H9 (cell line): ENCODE results near the gene NR2F1-AS1. TPM values are rescaled to one million over a fixed set of nuclear protein-coding genes. Genes with fewer than 3 reads are reported as not detected.

ENCODE experiments used
- DNase-seq: peaks from one replicate; pipeline ENCODE4 v3.0.0-alpha.2; 2017
- H2AFZ ChIP-seq: one replicate; pipeline ENCODE4 v1.6.1; 2013; ENCODE audit warnings: mild to moderate bottlenecking, low read length, control low read depth, moderate library complexity
- H2AK5ac ChIP-seq: 2 replicates; pipeline ENCODE4 v1.6.1; 2013; ENCODE audit warnings: low read length, control low read depth, mixed read lengths; ENCODE audit not compliant: insufficient read length
- H2BK120ac ChIP-seq: one replicate; pipeline ENCODE4 v1.6.1; 2013; ENCODE audit warnings: low read depth, mild to moderate bottlenecking, low read length, control low read depth, inconsistent platforms; ENCODE audit not compliant: poor library complexity, severe bottlenecking
- H2BK12ac ChIP-seq: 2 replicates; pipeline ENCODE4 v1.6.1; 2013; ENCODE audit warnings: low read length, control low read depth, mixed read lengths, low read depth; ENCODE audit not compliant: insufficient read length
- H2BK15ac ChIP-seq: 2 replicates; pipeline ENCODE4 v1.6.1; 2013; ENCODE audit warnings: low read depth, low read length, control low read depth
- H2BK20ac ChIP-seq: one replicate; pipeline ENCODE4 v1.6.1; 2013; ENCODE audit warnings: low read depth, mild to moderate bottlenecking, low read length, control low read depth, inconsistent platforms; ENCODE audit not compliant: poor library complexity, severe bottlenecking
- H2BK5ac ChIP-seq: 2 replicates; pipeline ENCODE4 v1.6.1; 2013; ENCODE audit warnings: low read length, control low read depth, mixed read lengths; ENCODE audit not compliant: insufficient read length
- H3K14ac ChIP-seq: 2 replicates; pipeline ENCODE4 v1.6.1; 2013; ENCODE audit warnings: low read length, control low read depth; ENCODE audit not compliant: insufficient read depth
- H3K18ac ChIP-seq: 2 replicates; pipeline ENCODE4 v1.6.1; 2013; ENCODE audit warnings: low read depth, mild to moderate bottlenecking, mixed read lengths, low read length, control low read depth; ENCODE audit not compliant: insufficient read length
- H3K23ac ChIP-seq: 2 replicates; pipeline ENCODE4 v1.6.1; 2013; ENCODE audit warnings: low read length, control low read depth, mixed read lengths, low read depth; ENCODE audit not compliant: insufficient read length
- H3K23me2 ChIP-seq: 2 replicates; pipeline ENCODE4 v1.6.1; 2013; ENCODE audit warnings: low read depth, mild to moderate bottlenecking, mixed read lengths, low read length, control low read depth; ENCODE audit not compliant: insufficient read length, poor library complexity, severe bottlenecking
- H3K27ac ChIP-seq: 2 replicates; pipeline ENCODE4 v1.5.1; 2013; ENCODE audit warnings: low read length, control low read depth, mixed read lengths, low read depth; ENCODE audit not compliant: insufficient read length
- H3K27me3 ChIP-seq: 2 replicates; pipeline ENCODE4 v1.6.1; 2013; ENCODE audit warnings: low read length, control low read depth, inconsistent platforms; ENCODE audit not compliant: insufficient read depth
- H3K4ac ChIP-seq: 2 replicates; pipeline ENCODE4 v1.6.1; 2013; ENCODE audit warnings: low read depth, mild to moderate bottlenecking, control low read depth, inconsistent platforms, low read length, moderate library complexity
- H3K4me1 ChIP-seq: 2 replicates; pipeline ENCODE4 v1.6.1; 2013; ENCODE audit warnings: low read length, control low read depth, inconsistent platforms; ENCODE audit not compliant: insufficient read depth
- H3K4me2 ChIP-seq: 2 replicates; pipeline ENCODE4 v1.6.1; 2013; ENCODE audit warnings: low read length, control low read depth, mixed read lengths; ENCODE audit not compliant: insufficient read length, insufficient read depth
- H3K56ac ChIP-seq: 2 replicates; pipeline ENCODE4 v1.6.1; 2013; ENCODE audit warnings: low read depth, mild to moderate bottlenecking, mixed read lengths, low read length, control low read depth; ENCODE audit not compliant: insufficient read length
- H3K79me1 ChIP-seq: 2 replicates; pipeline ENCODE4 v1.6.1; 2013; ENCODE audit warnings: low read depth, mild to moderate bottlenecking, moderate library complexity, low read length, control low read depth, inconsistent platforms; ENCODE audit not compliant: insufficient read depth, poor library complexity, severe bottlenecking
- H3K79me2 ChIP-seq: 2 replicates; pipeline ENCODE4 v1.6.1; 2013; ENCODE audit warnings: low read length, control low read depth, inconsistent platforms; ENCODE audit not compliant: insufficient read depth
- H3K9ac ChIP-seq: 2 replicates; pipeline ENCODE4 v1.6.1; 2013; ENCODE audit warnings: low read length, control low read depth, mixed read lengths; ENCODE audit not compliant: insufficient read length; ENCODE audit errors: extremely low read depth
- H3K9me3 ChIP-seq: one replicate; pipeline ENCODE4 v1.6.1; 2013; ENCODE audit warnings: low read depth, low read length, inconsistent platforms; ENCODE audit not compliant: control insufficient read depth
- H3T11ph ChIP-seq: one replicate; pipeline ENCODE4 v1.6.1; 2013; ENCODE audit warnings: mild to moderate bottlenecking, low read length, control low read depth, inconsistent platforms
- H4K20me1 ChIP-seq: one replicate; pipeline ENCODE4 v1.6.1; 2013; ENCODE audit not compliant: control insufficient read depth, insufficient read length, insufficient read depth
- H4K5ac ChIP-seq: 2 replicates; pipeline ENCODE4 v1.6.1; 2013; ENCODE audit warnings: low read depth, mild to moderate bottlenecking, mixed read lengths, low read length, control low read depth; ENCODE audit not compliant: insufficient read length
- H4K8ac ChIP-seq: replicated peaks from 2 replicates; pipeline ENCODE4 v1.6.1; 2013; ENCODE audit warnings: low read length, control low read depth, mixed read lengths, low read depth; ENCODE audit not compliant: insufficient read length
- H4K91ac ChIP-seq: 2 replicates; pipeline ENCODE4 v1.6.1; 2013; ENCODE audit warnings: low read depth, mild to moderate bottlenecking, moderate library complexity, mixed read lengths, low read length, control low read depth; ENCODE audit not compliant: insufficient read length
- H3K27ac Mint-ChIP-seq, 3 experiments: 2 replicates in 2 of 3; 3 replicates in 1 of 3; pipeline ENCODE4 v1.8.0; 2020 to 2021; ENCODE audit warnings: mixed read lengths in 3 of 3, mild to moderate bottlenecking in 1 of 3, moderate library complexity in 1 of 3
- H3K27me3 Mint-ChIP-seq: 2 replicates; pipeline ENCODE4 v1.8.0; 2021; ENCODE audit warnings: low read depth, mild to moderate bottlenecking, moderate library complexity, mixed read lengths
- H3K36me3 Mint-ChIP-seq, 3 experiments: 2 replicates in 2 of 3; 3 replicates in 1 of 3; pipeline ENCODE4 v1.8.0; 2020 to 2021; ENCODE audit warnings: low read depth in 3 of 3, mixed read lengths in 3 of 3; ENCODE audit not compliant: insufficient read depth in 1 of 3
- H3K4me1 Mint-ChIP-seq, 2 experiments: 2 replicates each; pipeline ENCODE4 v1.8.0; 2020; ENCODE audit warnings: mixed read lengths in 2 of 2
- H3K4me3 Mint-ChIP-seq, 2 experiments: 2 replicates in 1 of 2; 3 replicates in 1 of 2; pipeline ENCODE4 v1.8.0; 2020 to 2021; ENCODE audit warnings: mild to moderate bottlenecking in 2 of 2, mixed read lengths in 2 of 2, moderate library complexity in 1 of 2
- H3K9me3 Mint-ChIP-seq, 2 experiments: 2 replicates in 1 of 2; 3 replicates in 1 of 2; pipeline ENCODE4 v1.8.0; 2020; ENCODE audit warnings: mild to moderate bottlenecking in 2 of 2, mixed read lengths in 2 of 2, moderate library complexity in 1 of 2
- WGBS: extraction: QIAGEN DNeasy Blood & Tissue Kit; methylation state at CpG from one replicate; pipeline ENCODE4 v1.1.7; 2013; ENCODE audit warnings: missing lambda C conversion rate, low lambda C conversion rate, mixed read lengths; ENCODE audit not compliant: insufficient read length; ENCODE audit errors: extremely low coverage; 5-methylcytosine and 5-hydroxymethylcytosine counted together
- total RNA-seq: library from RNA; stranded (reverse); gene quantifications from 2 replicates; pipeline ENCODE4 v1.2.1, GENCODE V29; 2021
- TF ChIP-seq, protein P1 (sequence below): fragments of 200-600 bp; sonication (generic); conservative IDR thresholded peaks from 3 replicates; pipeline ENCODE4 v1.8.0; 2021; ENCODE audit warnings: antibody characterized with exemption, mild to moderate bottlenecking

NR2F1-AS1 gene
- total RNA-seq, 1 experiment from 2014 or later: 1.9 TPM

DNA sequence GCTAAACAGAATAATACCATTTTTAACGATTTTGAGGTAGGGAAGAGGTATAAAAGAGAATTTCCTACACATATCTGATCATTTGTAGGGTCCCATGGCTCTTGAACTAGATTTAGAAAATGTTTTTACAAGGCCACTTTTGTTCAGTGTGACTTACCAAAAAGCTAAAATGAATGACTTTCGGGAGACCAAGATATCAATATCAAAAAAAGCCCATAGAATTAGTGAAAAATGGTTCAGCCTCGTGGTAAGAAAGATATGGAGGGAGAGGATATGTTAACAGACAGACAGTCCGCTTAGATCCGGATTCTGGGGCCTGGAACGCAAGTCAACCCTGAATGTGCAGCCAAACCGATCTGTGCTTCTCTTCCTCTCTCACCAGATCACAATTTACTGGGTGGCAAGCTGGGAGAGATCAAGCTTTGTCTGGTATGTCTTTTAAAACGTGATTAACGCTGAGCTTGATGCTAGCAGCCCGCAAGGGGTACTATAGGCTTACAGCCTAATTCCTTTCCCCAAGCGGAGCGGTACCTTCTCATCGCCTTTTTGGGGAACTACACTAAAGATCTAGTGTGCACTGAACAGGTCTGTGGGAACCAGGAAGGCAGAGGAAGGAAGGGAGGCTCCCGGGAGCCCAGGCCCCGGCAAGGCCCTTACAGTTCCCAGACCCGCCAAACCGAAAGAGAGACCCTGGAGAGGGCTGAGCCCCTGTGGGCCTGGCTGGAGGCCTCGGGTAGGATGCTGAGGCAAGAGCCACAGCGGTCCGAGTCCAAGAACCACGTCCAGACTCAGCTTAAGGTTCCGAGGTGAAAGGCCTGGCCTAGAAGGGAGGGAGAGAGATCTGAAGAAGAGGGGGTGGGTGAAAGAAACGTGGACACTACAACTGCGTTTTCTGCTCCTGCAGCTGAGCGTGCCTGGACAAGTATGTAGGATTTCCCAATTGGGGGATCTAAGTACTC is 2.9 kb downstream of the NR2F1-AS1 start:
- Histone ChIP-seq H3K56ac (no peak overlapping the region), H2AK5ac (no peak overlapping the region), H3K27me3 (peaks cover 80% of the 10 kb centered on the region), H3K23me2 (peaks cover 12% of the 10 kb centered on the region), H4K91ac (no peak overlapping the region), H3K79me2 (no peaks in the 10 kb centered on the region), H3T11ph (no peak overlapping the region), H2BK5ac (no peak overlapping the region), H2BK15ac (no peak overlapping the region), H2AFZ (no peak overlapping the region), H2BK120ac (no peak overlapping the region), H3K9ac (no peak overlapping the region), H3K23ac (no peak overlapping the region), H3K4me2 (peak overlapping the region; percentile 49), H3K9me3 (no peaks in the 10 kb centered on the region), H4K8ac (no peak overlapping the region), H4K20me1 (no peaks in the 10 kb centered on the region), H3K27ac (no peak overlapping the region), H4K5ac (no peak overlapping the region), H3K79me1 (no peaks in the 10 kb centered on the region), H3K14ac (no peak overlapping the region), H3K18ac (no peak overlapping the region), H2BK20ac (no peak overlapping the region), H2BK12ac (no peak overlapping the region), H3K4me1 (no peaks in the 10 kb centered on the region; the same call in 1 of the 2 replicates), H3K4ac (no peak overlapping the region)
- no peak overlapping the region for H3K27ac Mint-ChIP-seq
- TF ChIP-seq, protein P1, sequence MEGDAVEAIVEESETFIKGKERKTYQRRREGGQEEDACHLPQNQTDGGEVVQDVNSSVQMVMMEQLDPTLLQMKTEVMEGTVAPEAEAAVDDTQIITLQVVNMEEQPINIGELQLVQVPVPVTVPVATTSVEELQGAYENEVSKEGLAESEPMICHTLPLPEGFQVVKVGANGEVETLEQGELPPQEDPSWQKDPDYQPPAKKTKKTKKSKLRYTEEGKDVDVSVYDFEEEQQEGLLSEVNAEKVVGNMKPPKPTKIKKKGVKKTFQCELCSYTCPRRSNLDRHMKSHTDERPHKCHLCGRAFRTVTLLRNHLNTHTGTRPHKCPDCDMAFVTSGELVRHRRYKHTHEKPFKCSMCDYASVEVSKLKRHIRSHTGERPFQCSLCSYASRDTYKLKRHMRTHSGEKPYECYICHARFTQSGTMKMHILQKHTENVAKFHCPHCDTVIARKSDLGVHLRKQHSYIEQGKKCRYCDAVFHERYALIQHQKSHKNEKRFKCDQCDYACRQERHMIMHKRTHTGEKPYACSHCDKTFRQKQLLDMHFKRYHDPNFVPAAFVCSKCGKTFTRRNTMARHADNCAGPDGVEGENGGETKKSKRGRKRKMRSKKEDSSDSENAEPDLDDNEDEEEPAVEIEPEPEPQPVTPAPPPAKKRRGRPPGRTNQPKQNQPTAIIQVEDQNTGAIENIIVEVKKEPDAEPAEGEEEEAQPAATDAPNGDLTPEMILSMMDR: no peak
- WGBS: no CpG with 5 or more reads among the region's 25 CpGs
- peaks cover 16 to 33% of the 10 kb centered on the region in 2 experiments for H3K4me1 Mint-ChIP-seq
- no peaks in the 10 kb centered on the region for H3K36me3 Mint-ChIP-seq
- H3K27me3 Mint-ChIP-seq: no peaks in the 10 kb centered on the region; the same call in 1 of the 2 replicates
- peaks cover 0 to 3% of the 10 kb centered on the region in 2 experiments; a peak in 3 of 5 replicates for H3K9me3 Mint-ChIP-seq
- peak overlapping the region in 1 of 2 experiments; percentile 64; a peak in 1 of 5 replicates for H3K4me3 Mint-ChIP-seq
- DNase-seq: peak; percentile 39
